Gastroesophageal sphincter (tissue), 4 donors: ENCODE measurements around the gene TRIM58. TPM values are rescaled to one million over a fixed set of nuclear protein-coding genes. Genes with fewer than 3 reads are reported as not detected.

ENCODE experiments used
- ATAC-seq: fragments of 150-250 bp; one replicate; pipeline ENCODE4 v1.9.1; 2016; ENCODE audit warnings: mild to moderate bottlenecking, moderate library complexity
- H3K27ac ChIP-seq, 4 donors: fragments of 200-600 bp; sonication (generic) in 3 of 4; 1 replicate in 3 of 4; 2 replicates in 1 of 4; pipeline ENCODE4 v1.5.1; 2016 to 2019
- H3K27me3 ChIP-seq: fragments of 200-600 bp; sonication (generic); one replicate; pipeline ENCODE4 v1.5.1; 2019
- H3K36me3 ChIP-seq, 2 donors: fragments of 200-600 bp; sonication (generic); one replicate each; pipeline ENCODE4 v1.5.1; 2019; ENCODE audit warnings: control low read depth in 1 of 2
- H3K4me1 ChIP-seq, 3 donors: fragments of 200-600 bp; sonication (generic); 1 replicate in 2 of 3; 2 replicates in 1 of 3; pipeline ENCODE4 v1.5.1; 2016 to 2019; ENCODE audit warnings: control low read depth in 2 of 3
- H3K4me3 ChIP-seq, 2 donors: fragments of 200-600 bp; sonication (generic); one replicate each; pipeline ENCODE4 v1.5.1; 2019; ENCODE audit warnings: mild to moderate bottlenecking in 1 of 2, moderate library complexity in 1 of 2
- H3K9me3 ChIP-seq, 3 donors: fragments of 200-600 bp; sonication (generic); one replicate each; pipeline ENCODE4 v1.5.1; 2017 to 2019; ENCODE audit warnings: control low read depth in 2 of 3
- EP300 ChIP-seq: sonication (generic); formaldehyde crosslinking; IDR thresholded peaks from one replicate; pipeline ENCODE4 v1.6.1; 2017; ENCODE audit warnings: antibody characterized with exemption, mild to moderate bottlenecking
- POLR2A ChIP-seq, 2 donors: fragments of 450-650 bp; IDR thresholded peaks; one replicate each; pipeline ENCODE4 v1.6.1; 2017; ENCODE audit warnings: antibody characterized with exemption in 2 of 2, mild to moderate bottlenecking in 2 of 2, moderate library complexity in 1 of 2
- POLR2AphosphoS5 ChIP-seq: sonication (generic); formaldehyde crosslinking; IDR thresholded peaks from one replicate; pipeline ENCODE4 v1.6.1; 2017; ENCODE audit warnings: antibody characterized with exemption
- WGBS, 2 donors: methylation state at CpG; one replicate each; pipeline ENCODE4 v1.1.5; 2018; ENCODE audit warnings: low coverage in 1 of 2; 5-methylcytosine and 5-hydroxymethylcytosine counted together
- total RNA-seq, 4 donors: library from RNA; depleted of rRNA; stranded (reverse); fragments of >200 nt; gene quantifications; one replicate each; pipeline ENCODE4 v1.1.0, GENCODE V29; 2016
- TF ChIP-seq, protein P1 (sequence below), 4 experiments: fragments of 200-600 bp in 2 of 4; fragments of 450-650 bp in 2 of 4; sonication (generic) in 1 of 4; IDR thresholded peaks; one replicate each; pipeline ENCODE4 v1.5.1; 2017 to 2019; ENCODE audit warnings: antibody characterized with exemption in 4 of 4, mild to moderate bottlenecking in 2 of 4, moderate library complexity in 2 of 4

The TRIM58 gene
- total RNA-seq, 4 donors from 2014 or later: 0.81 to 9.1 (median 0.89) TPM; not detected in 1

- no peaks in the 10 kb centered on the region for H3K36me3 ChIP-seq
- WGBS, 2 donors: 88% methylated on average over 2 of the region's 2 CpGs
- no peak for ATAC-seq
- no peak for TF ChIP-seq EP300
- TF ChIP-seq, protein P1, sequence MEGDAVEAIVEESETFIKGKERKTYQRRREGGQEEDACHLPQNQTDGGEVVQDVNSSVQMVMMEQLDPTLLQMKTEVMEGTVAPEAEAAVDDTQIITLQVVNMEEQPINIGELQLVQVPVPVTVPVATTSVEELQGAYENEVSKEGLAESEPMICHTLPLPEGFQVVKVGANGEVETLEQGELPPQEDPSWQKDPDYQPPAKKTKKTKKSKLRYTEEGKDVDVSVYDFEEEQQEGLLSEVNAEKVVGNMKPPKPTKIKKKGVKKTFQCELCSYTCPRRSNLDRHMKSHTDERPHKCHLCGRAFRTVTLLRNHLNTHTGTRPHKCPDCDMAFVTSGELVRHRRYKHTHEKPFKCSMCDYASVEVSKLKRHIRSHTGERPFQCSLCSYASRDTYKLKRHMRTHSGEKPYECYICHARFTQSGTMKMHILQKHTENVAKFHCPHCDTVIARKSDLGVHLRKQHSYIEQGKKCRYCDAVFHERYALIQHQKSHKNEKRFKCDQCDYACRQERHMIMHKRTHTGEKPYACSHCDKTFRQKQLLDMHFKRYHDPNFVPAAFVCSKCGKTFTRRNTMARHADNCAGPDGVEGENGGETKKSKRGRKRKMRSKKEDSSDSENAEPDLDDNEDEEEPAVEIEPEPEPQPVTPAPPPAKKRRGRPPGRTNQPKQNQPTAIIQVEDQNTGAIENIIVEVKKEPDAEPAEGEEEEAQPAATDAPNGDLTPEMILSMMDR (IDR thresholded peaks at IDR 0.05): no peak
- TF ChIP-seq POLR2AphosphoS5: no peak
- TF ChIP-seq POLR2A (IDR thresholded peaks at IDR 0.05): no peak
- H3K9me3 ChIP-seq: peaks cover 0 to 2% (median 0%) of the 10 kb centered on the region in 3 donors
- no peaks in the 10 kb centered on the region for H3K4me1 ChIP-seq
- H3K27ac ChIP-seq: no peak overlapping the region
- H3K4me3 ChIP-seq: no peak overlapping the region
- H3K27me3 ChIP-seq: peaks cover 4% of the 10 kb centered on the region
Measured at GRCh38 chr1:247913786-247914185, 56.8 kb downstream of the TRIM58 start.

DNA sequence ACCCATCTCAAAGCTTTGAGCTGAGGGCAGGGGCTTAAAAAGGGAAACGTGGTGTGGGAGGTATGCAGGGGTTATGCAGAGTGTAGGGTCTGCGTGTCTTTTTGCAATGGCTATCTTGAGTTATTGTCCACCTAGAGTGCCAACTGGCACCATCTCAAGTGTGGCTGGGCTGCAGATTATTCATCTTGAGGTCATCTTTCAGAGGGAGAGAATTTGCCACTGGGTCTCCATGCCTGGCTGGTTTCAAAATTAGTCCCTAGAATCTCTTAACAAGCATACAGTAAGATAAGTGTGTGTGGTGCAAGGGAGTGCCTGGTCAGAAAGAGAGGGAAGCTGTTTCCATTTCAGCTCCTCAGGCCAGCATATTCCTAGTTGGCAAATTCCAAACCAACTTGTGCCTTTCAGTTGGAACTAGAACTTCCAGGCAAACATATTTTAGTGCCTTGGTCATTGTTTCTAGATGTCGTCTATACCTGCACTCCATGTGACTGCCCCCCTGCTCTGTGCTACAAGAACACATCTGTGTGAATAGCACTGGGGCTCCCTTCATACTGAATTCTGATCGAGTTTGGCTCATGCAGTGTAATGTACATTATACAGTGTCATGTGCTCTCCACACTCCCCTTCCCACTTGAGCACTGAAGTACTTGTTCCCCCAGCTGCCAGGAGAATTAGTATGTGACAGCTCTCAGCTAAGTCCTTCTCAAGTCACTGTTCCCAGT, 58.1 kb downstream of the TRIM58 start:
- Histone ChIP-seq H3K9me3 (no peaks in the 10 kb centered on the region), H3K4me3 (no peak overlapping the region), H3K4me1 (no peaks in the 10 kb centered on the region), H3K36me3 (no peaks in the 10 kb centered on the region), H3K27me3 (peaks cover 4% of the 10 kb centered on the region), H3K27ac (no peak overlapping the region)
- TF ChIP-seq, protein P1 (IDR thresholded peaks at IDR 0.05): no peak
- TF ChIP-seq POLR2A (IDR thresholded peaks at IDR 0.05) (no peak), POLR2AphosphoS5 (no peak), EP300 (no peak)
- WGBS, 2 donors: 60% methylated on average over 2 to 3 of the region's 4 CpGs
- ATAC-seq: no peak

- Histone ChIP-seq H3K4me3 (no peak within 1 kb of the TSS), H3K9me3 (no peaks in the 10 kb centered on the region), H3K27me3 (peaks cover 4% of the 10 kb centered on the region), H3K36me3 (no peaks in the 10 kb centered on the region), H3K4me1 (no peaks in the 10 kb centered on the region), H3K27ac (no peak within 1 kb of the TSS)
- WGBS, 2 donors: 63 to 92% methylated on average over 1 to 2 of the region's 2 CpGs
- TF ChIP-seq POLR2A (IDR thresholded peaks at IDR 0.05) (no peak), POLR2AphosphoS5 (no peak), EP300 (no peak)
- TF ChIP-seq, protein P1 (IDR thresholded peaks at IDR 0.05): no peak
- no peak for ATAC-seq
Measured at GRCh38 chr1:247919952-247920351, 63.0 kb downstream of the TRIM58 start, which contains the start of gene OR2T8. Gene OR2T8, plus strand, starts transcription at chr1:247920252. Its CDS starts 766 bp downstream, at chr1:247921018.

DNA sequence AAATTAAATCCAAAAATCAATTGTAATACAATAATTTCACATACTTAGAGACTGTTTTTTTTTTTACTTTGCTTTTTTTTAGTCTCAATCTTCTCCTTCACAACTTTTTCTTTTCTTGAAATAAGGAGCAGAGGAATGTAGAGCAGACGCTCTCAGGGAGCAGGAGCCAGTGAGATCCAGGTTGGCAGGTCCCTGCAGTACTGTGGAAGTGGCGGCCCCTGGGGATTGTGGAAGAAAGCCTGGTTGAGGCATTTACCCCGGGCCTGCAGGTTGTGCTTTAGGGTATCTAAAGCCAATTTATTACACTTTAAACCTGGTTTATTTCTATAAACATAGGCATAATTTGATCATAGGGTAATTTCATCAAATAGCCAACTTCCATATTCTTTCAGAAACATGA, 67.0 kb downstream of the TRIM58 start:
- WGBS, 2 donors: 53 to 80% methylated on average over 1 to 3 of the region's 3 CpGs
- Histone ChIP-seq H3K27ac (no peak overlapping the region), H3K4me3 (no peak overlapping the region), H3K4me1 (no peaks in the 10 kb centered on the region), H3K9me3 (no peaks in the 10 kb centered on the region), H3K27me3 (no peaks in the 10 kb centered on the region), H3K36me3 (no peaks in the 10 kb centered on the region)
- TF ChIP-seq POLR2AphosphoS5 (no peak), EP300 (no peak), POLR2A (IDR thresholded peaks at IDR 0.05) (no peak)
- TF ChIP-seq, protein P1 (IDR thresholded peaks at IDR 0.05): no peak
- ATAC-seq: no peak

DNA sequence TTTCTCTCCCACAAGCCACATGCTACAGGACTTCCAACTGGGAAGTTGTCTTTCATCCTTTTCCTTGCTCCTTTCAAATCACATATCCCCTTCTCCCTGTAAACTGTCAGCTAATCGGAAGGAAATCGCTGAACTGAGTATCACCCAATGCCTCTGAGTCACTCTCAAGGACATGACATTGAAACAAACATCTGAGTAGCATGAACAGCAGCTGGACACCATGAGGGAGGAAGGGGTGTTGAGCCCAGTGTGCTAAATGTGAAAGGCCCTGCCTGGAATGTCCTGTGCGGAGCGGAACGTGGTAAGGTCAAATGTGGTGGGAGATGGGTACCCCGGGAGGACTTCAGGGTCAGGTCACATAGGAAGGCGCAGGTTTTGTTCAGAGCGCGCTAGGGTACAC, 67.9 kb downstream of the TRIM58 start, which contains the start of gene OR2AJ1:
OR2AJ1 (plus strand) TSS at position 22 of the 400 bp plus-strand sequence. CDS start 8,880 bp downstream, outside the sequence.
- no peak for ATAC-seq
- H3K9me3 ChIP-seq: no peaks in the 10 kb centered on the region
- no peak within 1 kb of the TSS for H3K4me3 ChIP-seq
- WGBS, 2 donors: 68 to 100% methylated on average over 1 to 8 of the region's 9 CpGs
- H3K27ac ChIP-seq: no peak within 1 kb of the TSS
- TF ChIP-seq POLR2AphosphoS5: no peak
- no peak for TF ChIP-seq EP300
- no peak for TF ChIP-seq POLR2A (IDR thresholded peaks at IDR 0.05)
- TF ChIP-seq, protein P1 (IDR thresholded peaks at IDR 0.05): no peak
- no peaks in the 10 kb centered on the region for H3K36me3 ChIP-seq
- H3K4me1 ChIP-seq: no peaks in the 10 kb centered on the region
- no peaks in the 10 kb centered on the region for H3K27me3 ChIP-seq
